Suppressor macrophage (primary cell): Measurements from ENCODE around the gene AFF3.
A peak's percentile ranks its signal among the peaks of the same experiment; 100 is the strongest.
"Not testable (repeated sequence)": the region's sequence is repeated elsewhere in the genome, so short reads cannot be mapped to it uniquely, and the experiment has no call there.

Experiments used
- DNase-seq, 4 experiments: peaks; one replicate each; pipeline ENCODE4 v3.0.0-alpha.2; 2020 to 2022
- total RNA-seq, 17 experiments: gene quantifications; one replicate each; lab custom pipeline; 2026; ENCODE audit warnings: mixed read lengths in 6 of 17, inconsistent platforms in 3 of 17; lab: John Stamatoyannopoulos, UW

Gene AFF3
- total RNA-seq = 0.13 to 10.6 (median 1.2) reads per million in 17 experiments

- DNase-seq = peak; percentile 50 to 80 (median 73)
Observed at GRCh38 chr2:100142393-100142792, at the start of gene AFF3. AFF3 (minus strand) TSS chr2:100142590; CDS start chr2:100104454, 38,136 bp downstream.

GRCh38 chr2:100189387-100189786, 47.0 kb upstream of the AFF3 start:
- DNase-seq = no peak

- no peak for DNase-seq
Observed at GRCh38 chr2:100188326-100188725, 45.9 kb upstream of the AFF3 start.

- no peak for DNase-seq
Observed at GRCh38 chr2:100186126-100186525, 43.7 kb upstream of the AFF3 start.

- DNase-seq = no peak
Observed at GRCh38 chr2:100185516-100185915, 43.1 kb upstream of the AFF3 start.

GRCh38 chr2:100185105-100185504, 42.7 kb upstream of the AFF3 start:
- no peak for DNase-seq

GRCh38 chr2:100184055-100184737, 41.8 kb upstream of the AFF3 start:
- peak; percentile 21 to 82 (median 54) for DNase-seq

GRCh38 chr2:100182494-100183361, 40.3 kb upstream of the AFF3 start:
- no peak for DNase-seq

GRCh38 chr2:100180503-100180902, 38.1 kb upstream of the AFF3 start:
- no peak for DNase-seq

GRCh38 chr2:100179806-100180205, 37.4 kb upstream of the AFF3 start:
- DNase-seq = no peak

GRCh38 chr2:100178864-100179263, 36.5 kb upstream of the AFF3 start:
- DNase-seq = no peak

GRCh38 chr2:100178085-100178788, 35.8 kb upstream of the AFF3 start:
- DNase-seq = peak; percentile 51 to 71 (median 67)

GRCh38 chr2:100176925-100177324, 34.5 kb upstream of the AFF3 start:
- DNase-seq = no peak

- DNase-seq = peak in 1 of 4 experiments; percentile 26
Observed at GRCh38 chr2:100174026-100174431, 31.6 kb upstream of the AFF3 start.

GRCh38 chr2:100166701-100167100, 24.3 kb upstream of the AFF3 start:
- no peak for DNase-seq

GRCh38 chr2:100163605-100164004, 21.2 kb upstream of the AFF3 start:
- no peak for DNase-seq

- DNase-seq = no peak
Observed at GRCh38 chr2:100161945-100162620, 19.7 kb upstream of the AFF3 start.

GRCh38 chr2:100160396-100160795, 18.0 kb upstream of the AFF3 start:
- no peak for DNase-seq

- DNase-seq = not testable (repeated sequence)
Observed at GRCh38 chr2:100151832-100152231, 9.4 kb upstream of the AFF3 start.

- no peak for DNase-seq
Observed at GRCh38 chr2:100151310-100151709, 8.9 kb upstream of the AFF3 start.

GRCh38 chr2:100148883-100149282, 6.5 kb upstream of the AFF3 start:
- DNase-seq = no peak

GRCh38 chr2:100146657-100146960, 4.2 kb upstream of the AFF3 start:
- peak in 3 of 4 experiments; percentile 21 to 46 (median 44) for DNase-seq
